Activated T-cell treated with anti-CD3 and anti-CD28 coated beads for 48 hours (primary cell): ENCODE measurements around the gene ZNF235.
"Not testable (repeated sequence)": the region's sequence is repeated elsewhere in the genome, so short reads cannot be mapped to it uniquely, and the experiment has no call there.

Source experiments
- DNase-seq: peaks from one replicate; pipeline ENCODE4 v3.0.0-alpha.2; 2020; ENCODE audit warnings: low read depth

The ZNF235 gene

DNA sequence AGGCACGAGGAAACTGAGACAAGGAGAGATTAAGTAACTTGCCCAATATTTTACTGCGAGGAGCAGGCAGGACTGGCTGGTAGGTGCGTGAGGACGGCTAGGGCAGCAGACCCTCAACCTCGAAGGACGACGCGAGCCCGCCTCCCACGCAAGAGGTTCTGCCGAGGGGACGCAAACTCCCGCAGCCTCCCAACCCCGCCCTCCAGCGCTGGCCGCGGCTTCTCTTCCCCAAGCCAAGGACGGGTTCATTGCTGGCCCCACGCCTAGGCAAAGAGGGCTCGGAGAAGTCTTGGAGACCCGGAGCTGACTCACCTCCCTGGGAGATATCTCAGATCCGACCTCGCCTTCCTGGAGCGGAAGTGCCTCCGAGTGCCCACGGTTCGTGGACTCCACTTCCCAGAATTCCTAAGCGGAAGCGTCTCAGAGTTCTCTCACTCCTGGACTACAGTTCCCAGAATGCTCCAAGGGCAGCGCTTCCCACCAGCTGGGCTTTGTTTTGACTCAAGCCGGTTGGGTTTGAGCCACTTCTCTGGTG is at the start of gene ZNF235:
TSS of gene ZNF235 (minus strand) at position 367 of the 535 bp plus-strand sequence. CDS start 1,621 bp downstream, outside the sequence.
- DNase-seq, result peak; percentile 67

DNA sequence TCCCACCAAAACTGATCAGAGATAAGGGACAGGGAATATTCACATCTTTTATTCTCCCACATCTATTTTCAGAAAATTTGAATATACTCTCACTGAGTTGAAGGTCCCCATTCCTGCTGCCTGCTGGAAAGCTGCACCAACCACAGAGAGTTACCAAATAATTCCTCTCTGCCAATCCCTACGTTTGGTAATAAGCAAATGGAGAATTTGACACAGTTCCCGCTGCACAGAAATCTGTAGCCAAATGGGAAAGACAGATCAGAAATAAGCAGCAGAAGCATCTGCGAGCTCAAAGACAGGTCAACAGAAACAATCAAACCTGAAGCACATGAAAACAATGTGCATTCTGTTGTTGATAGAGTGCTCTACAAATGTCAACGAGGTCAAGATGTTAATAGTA is 41.7 kb upstream of the ZNF235 start:
- no peak for DNase-seq

DNA sequence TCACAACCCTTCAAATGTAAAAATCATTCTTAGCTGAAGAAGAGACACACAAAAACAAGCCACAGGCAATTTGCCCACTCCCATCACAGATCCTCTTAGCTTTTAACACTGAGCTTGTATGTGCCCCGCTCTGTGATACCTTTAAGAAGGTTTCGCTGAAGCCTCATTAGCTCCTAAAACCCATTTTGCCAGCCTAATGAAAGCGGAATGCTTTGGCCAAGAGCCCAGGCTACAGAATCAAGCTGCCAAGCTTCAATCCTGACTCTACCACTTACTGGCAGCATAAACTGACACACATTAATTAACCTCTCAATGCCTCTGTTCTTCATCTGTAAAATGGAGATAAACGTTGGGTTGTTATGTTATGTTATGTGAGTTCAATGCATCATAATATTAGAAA is 41.1 kb upstream of the ZNF235 start:
- DNase-seq, result no peak

DNA sequence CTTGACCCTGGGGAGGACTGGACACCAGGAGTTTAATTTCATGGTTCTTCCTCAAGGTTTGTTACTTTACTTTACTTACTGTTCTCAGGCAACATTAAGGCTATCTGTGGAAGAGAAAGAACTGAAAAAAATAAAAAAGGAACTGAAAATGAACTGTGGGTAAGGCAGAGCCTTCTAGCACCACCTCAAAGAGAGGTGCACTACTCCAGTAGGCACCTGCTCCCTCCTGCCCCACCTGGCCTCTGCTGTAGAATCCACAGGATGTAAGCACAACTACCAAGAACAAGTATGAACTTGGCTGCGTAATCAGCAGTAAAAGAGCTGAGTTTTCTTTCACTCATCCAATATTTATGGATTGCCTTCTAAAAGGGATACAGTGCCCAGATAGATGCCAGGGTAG is 39.4 kb upstream of the ZNF235 start:
- DNase-seq, result no peak

DNA sequence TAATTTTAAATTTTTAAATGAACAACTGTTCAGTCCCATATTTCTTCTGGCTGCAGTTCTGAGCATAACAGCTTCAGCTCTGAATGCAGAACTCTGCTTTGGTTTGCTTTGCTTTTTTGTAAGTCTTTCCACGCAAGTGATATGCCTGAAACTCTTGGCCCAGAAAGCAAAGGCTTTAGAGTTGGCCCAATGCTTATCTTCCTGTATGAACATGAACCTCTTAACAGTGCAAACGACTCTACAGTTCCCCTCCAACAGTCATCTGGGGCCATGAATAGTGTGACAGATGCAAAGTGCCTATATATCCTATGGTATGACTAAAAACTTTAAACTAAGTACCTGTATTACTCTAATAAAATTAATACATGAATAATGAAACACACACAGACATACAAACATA is 37.0 kb upstream of the ZNF235 start:
- DNase-seq, result no peak

DNA sequence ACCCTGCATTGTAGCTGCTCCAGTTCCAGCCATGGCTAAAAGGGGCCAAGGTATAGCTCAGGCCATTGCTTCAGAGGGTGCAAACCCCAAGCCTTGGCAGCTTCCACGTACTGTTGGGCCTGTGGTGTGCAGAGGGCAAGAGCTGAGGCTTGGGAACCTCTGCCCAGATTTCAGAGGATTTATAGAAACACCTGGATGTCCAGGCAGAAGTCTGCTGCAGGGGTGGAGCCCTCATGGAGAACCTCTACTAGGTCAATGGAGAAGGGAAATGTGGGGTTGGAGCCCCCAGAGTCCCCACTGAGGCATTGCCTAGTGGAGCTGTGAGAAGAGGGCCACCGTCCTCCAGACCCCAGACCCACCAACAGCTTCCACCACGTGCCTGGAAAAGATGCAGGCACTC is 29.8 kb upstream of the ZNF235 start:
- not testable (repeated sequence) for DNase-seq

DNA sequence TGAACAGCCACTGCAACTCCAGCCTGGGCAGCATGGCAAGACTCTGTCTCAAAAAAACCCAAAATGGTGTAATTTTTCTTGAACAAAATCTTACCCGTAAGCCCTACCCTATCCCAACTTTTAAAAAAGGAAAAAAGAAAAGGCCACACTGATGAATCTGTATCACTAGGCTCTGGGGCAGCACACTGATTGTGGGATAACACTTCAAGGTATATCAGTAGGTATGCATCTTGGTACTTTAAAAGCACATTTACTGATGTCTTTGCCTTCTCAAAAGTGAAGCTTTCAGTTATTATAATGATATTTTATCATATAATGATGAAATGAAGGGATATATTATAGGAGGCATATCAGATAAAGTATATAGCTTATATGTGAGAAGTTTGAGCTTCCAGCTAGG is 27.3 kb upstream of the ZNF235 start:
- DNase-seq, result no peak

DNA sequence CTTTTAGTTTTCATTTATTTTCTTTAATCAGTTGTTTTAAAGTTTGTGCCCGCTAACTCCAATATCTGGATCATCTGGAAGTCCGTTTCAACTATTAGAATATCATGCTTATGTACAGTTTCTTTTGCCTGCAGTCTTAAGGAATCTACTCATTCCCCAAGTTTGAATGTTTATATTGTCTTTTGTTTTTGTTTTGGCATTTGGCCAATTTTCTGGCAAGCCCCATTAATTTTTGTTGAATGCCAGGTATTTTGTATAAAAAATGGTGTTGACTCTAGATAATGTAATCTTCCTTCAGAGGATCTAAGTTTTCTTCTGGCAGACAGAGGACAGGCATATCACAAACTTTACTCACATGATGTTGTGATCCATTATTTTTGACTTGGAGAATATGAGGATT is 11.1 kb upstream of the ZNF235 start:
- DNase-seq, result no peak

DNA sequence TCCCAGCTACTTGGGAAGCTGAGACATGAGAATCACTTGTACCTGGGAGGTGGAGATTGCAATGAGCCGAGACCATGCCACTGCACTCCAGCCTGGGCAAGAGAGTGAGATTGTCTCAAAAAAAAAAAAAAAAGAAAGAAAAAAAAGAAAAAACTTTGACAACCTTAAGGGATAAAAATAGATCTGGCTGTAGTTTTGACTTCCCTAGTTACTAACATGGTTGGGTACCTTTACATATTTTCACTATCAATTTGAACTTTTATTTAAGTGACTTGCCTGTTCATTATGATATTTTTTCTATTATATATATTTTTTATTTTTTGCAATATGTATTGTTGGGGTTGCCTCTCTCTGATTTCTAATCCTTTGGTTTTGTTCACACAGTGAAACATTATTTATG is 8.4 kb upstream of the ZNF235 start:
- DNase-seq, result no peak

DNA sequence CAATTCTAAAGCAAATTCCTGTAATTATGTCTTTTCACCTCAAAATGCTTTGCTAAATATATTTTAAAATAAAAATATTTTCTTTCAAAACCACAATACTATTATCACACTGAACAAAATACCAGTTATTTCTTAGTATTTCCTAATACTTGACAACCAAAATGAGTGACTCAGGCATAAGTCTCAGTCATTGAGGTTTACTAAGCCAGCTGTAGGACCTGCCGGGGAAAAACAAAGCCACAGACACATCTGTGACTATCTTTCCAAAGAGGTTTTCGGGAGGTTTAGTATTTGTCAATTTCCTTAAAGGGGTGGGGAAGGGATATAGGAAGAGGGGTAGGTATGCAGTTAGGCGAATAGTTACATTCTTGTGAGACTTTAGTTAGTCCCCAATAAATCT is 3.2 kb upstream of the ZNF235 start:
- DNase-seq, result no peak

DNA sequence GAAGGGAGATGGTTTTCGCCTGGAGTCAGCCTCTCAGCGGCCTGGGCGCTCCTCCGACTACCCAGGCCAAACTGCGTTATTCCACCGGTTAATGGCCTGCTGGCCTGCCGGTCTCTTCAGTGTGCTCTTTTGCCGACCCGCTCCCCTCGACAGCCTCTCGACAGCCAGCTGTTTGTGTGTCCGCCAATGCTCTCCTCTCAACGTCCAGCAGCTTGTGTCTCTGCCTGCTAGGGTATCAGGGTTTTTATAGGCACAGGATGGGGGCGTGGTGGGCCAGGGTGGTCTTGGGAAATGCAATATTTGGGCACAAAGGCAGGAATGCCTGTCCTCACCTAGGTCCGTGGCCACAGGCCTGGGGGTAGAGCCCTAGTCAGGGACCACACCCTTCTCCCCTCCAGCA is 1.5 kb upstream of the ZNF235 start:
- no peak for DNase-seq

DNA sequence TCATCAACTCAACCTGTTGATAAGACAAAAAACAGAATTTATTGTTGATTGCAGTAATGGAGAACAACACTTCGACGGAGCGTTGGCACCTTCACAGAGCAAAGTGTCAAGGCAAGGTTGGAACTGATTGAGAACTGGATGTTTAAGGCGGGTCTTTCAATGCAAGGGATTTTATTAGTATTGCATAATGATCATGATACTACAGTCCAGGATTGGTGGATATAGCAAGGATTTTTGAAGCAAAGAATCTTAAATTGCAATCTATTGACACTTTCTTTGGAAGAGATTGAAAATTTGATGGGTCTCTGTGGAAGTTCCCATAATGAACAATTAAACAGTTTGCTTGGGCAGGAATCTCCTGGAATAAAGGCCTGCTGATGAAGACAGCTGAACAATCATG is 632 bp upstream of the ZNF235 start:
- DNase-seq, result no peak

DNA sequence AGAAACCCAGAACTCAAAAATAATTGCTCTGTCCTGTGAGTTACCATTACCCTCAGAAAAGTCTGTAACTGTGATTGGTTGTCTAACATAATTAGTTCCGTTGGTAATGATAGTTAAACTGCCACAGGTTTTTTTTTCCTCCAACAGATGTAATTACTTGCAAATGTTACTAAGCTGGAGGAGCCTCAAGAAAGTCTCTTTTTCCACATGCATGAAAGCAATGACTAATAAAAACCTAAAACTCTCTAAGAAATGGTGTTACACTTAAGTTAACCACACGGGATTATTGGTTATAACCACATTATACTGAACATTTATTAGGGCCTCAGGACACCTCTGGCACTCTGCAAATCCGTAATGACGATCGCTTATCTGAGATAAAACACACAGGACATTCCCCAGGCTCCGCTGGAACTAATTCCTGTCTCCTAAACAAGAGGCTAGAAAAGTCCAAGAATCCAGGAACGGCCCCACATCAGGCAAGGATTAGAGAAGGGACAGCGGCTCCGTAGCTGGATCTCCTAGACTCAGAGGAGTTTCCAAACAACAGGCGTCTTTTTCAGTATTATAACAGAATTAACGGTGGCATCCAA is 753 bp downstream of the ZNF235 start:
- peak; percentile 1 for DNase-seq

DNA sequence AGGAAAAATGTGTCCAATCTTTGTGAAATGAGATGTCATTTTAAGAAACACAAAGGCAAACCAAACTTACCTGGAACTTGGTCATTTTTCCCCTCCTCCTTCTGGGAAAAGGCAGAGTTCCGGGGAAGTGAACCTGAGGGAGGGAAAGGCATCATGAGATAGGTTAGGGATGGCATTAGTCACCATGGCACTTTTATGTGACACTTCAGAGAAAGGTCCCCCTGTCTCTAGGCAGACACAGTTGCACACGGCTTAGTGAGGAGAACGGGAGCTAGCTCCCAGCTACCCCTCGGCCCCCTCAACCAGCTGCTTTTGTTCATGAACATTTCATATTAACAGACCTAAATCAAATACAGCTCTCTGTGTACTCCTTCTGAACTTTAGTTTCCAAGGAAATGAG is 1.5 kb downstream of the ZNF235 start:
- no peak for DNase-seq

DNA sequence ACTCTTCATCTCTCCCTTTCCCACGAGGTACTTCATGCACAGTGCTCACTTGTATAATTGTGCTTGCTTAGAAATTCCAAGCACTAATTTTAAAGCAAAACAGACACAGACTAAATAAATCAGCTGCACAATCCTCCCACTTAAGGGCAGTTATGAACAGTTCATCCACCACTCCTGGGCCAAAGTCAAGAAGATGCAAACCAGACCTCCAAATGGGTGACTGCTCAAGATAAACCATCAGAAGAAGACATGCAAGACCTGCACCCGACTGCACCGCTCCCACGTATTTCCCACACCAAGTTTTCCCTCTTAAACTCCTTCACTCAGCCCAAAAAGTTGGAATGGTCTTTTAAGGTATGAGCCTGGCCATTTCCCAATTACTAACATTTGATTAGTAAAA is 19.9 kb downstream of the ZNF235 start:
- no peak for DNase-seq

DNA sequence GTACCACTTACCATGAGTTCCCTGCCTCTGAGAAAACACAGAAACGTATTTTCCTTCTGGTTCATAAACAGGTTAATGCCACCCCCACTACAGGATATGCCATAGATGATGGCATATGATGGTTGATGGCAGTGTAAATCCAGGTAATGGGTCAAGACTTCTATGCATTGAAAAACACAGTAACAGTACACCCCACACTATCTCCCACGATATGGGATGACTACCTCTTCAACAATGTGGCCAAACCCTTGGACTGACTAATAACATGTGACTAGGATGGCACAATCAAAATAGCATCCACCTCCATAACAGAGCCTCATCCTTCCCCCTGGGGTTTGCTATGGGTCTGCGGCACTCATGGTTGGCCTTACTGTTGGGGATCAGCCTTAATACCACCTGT is 22.0 kb downstream of the ZNF235 start:
- DNase-seq, result no peak

DNA sequence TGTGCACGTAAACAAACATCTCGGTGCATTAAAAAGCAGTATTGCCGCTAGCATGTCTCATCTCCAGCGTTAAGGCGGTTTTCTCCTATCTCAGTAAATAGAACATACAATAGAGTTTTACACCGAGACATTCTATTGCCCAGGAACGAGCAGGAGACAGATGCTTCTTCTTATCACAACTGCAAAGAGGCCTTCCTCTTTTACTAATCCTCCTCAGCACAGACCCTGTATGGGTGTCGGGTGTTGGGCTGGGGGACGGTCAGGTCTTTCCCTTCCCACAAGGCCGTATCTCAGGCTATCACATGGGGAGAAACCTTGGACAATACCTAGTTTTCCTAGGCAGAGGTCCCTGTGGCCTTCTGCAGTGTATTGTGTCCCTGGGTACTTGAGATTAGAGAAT is 23.9 kb downstream of the ZNF235 start:
- no peak for DNase-seq

DNA sequence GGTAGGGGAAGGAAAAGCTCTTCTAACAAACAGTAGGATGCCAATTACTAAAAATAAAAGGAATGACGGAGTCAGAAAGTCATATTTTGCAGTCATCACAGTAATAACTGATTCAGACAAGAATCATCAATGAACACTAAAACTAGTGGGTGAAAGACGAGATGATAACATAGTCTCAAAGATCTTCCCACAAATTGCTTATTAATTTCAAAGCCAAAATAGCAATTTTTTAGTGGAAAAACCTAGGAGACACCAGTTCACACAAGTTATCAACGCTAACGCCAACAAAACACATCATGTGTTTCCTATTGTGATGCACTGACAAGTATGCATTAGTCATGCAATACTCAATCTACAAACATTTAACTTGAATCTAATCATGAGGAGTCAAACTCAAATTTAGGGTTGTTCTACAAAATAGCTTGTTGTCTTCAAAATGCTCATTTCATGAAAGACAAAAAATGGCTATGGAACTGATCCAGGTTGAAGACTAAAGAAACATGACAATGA is 26.6 kb downstream of the ZNF235 start:
- no peak for DNase-seq

DNA sequence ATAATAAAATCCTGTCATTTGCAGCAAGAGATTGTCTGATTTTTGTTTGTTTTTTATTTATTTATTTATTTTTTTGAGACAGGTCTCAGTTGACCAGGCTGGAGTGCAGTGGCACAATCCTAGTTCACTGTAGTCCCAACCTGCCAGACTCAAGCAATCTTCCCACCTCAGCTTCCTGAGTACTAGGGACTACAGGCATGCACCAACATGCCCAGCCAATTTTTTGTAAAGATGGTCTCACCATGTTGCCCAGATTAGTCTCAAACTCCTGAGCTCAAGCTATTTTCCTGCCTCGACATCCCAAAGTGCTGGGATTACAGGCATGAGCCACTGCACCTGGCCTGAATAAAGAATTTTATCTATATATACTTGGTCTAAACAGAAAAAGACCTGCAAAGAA is 27.5 kb downstream of the ZNF235 start:
- no peak for DNase-seq

DNA sequence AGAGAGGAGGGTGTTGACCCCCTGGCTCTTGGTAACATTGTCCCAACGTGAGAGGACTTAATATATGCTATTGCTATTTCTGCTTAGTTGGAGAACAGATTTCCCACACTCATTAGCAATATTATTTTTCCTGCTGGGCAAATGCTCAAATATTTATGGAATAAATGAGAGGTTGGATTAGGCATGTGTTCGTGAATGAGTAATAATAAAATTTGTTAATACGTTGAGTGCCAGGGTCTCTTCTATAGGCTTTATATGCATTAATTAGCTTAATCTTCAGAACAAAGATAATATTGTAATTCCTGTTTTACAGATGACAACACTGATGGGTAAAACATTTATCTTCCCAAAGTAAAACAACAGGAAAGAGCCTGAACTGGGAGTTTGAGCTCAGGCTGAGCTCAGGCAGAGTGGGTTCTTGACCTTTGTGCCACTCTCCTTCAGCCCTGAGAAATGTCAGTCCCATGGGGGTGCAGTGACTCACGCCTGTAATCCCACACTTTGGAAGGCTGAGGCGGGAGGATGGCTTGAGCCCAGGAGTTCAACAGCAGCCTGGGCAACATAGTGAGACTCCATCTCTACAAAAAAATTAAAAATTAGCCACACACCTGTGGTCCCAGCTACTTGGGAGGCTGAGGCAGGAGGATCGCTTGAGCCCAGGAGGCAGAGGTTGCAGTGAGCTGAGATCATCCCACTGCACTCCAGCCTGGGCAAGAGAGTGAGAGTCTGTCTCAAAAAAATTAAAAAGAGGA is 44.0 kb downstream of the ZNF235 start:
- DNase-seq, result no peak

DNA sequence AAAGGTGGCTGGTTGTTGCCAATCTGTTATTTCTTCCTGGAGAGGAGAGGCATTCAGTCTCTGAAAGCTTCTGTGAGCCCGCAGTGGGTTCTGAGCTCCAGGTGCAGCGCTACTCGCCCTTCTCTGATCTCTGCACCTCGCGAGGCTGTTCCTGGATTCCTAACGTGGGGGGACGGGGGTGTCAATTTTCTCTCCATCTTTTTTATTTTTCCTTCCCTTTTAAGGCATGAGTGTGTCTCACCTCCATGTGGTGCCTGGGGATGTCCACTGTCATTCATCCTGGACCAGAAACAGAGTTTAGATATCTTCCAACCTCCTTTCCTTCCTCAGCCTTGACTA is 44.5 kb downstream of the ZNF235 start:
- no peak for DNase-seq

DNA sequence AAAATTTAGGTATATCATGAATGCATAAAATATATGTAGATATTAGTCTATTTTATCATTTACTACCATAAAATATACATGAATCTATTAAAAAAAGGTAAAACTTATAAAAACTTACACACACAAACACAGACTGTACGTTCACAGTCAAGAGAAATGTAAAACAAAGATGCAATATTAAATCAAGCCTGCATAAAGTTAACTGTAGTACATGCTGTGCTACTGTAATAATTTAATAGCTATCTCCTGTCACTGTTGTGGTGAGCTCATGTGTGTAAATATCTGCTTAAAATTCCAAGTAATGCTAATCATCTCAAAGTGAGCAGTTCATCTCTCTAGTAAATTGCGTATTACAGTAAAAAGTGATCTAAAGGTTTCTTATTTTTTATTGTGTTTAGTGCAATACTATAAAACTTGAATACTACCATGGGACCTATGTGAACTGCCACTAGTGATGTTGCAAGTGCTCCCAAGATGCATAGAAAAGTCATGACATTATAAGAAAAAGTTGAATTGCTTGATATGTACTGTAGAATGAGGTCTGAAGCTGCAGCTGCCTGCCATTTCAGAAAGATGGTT is 45.9 kb downstream of the ZNF235 start:
- DNase-seq, result no peak

DNA sequence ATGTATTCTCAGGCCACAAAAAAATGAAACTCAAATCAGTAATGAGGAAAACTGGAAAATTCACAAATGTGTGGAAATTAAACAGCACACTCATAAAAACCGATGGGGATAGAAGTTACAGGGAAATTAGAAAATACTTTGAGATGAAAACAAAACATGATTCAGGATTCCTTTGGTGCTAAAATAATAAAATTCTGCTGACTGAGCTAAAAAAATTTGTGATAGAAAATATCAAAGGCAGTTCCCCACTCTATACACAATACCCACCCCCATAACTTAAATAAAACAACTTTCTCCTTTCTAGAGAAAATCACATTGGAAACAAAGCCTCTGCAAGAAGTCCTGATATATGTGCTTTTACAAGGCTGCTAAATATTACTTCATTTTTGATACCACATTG is 46.7 kb downstream of the ZNF235 start:
- no peak for DNase-seq
